Epithelial cell of proximal tubule (primary cell): ENCODE data around the gene PLCB1. TPM values are rescaled to one million over a fixed set of nuclear protein-coding genes. Genes with fewer than 3 reads are reported as not detected.
A peak's percentile ranks its signal among the peaks of the same experiment; 100 is the strongest.

Experiments
- DNase-seq: peaks from one replicate; pipeline ENCODE4 v3.0.0-alpha.2; 2011; ENCODE audit warnings: low read depth
- H3K4me3 ChIP-seq: 2 replicates; pipeline ENCODE4 v1.5.1; 2011; ENCODE audit warnings: low read depth, mild to moderate bottlenecking, low read length
- CTCF ChIP-seq: conservative IDR thresholded peaks from 2 replicates; pipeline ENCODE4 v1.5.1; 2012; ENCODE audit warnings: low read depth, mild to moderate bottlenecking, low read length
- total RNA-seq: library from RNA; depleted of rRNA; stranded (reverse); fragments of >200 nt; gene quantifications from 2 replicates; pipeline ENCODE4 v1.2.3, GENCODE V29; 2015

The PLCB1 gene
- total RNA-seq, 1 donor from 2014 or later: 2.2 TPM

- no peak for DNase-seq
- H3K4me3 ChIP-seq: no peak overlapping the region
- TF ChIP-seq CTCF: no peak
Observed at GRCh38 chr20:8663424-8663823, 531.4 kb downstream of the PLCB1 start.

- peak; percentile 49 for TF ChIP-seq CTCF
- DNase-seq: no peak
- H3K4me3 ChIP-seq: no peak overlapping the region
Observed at GRCh38 chr20:8664778-8665177, 532.7 kb downstream of the PLCB1 start.

- DNase-seq: no peak
- H3K4me3 ChIP-seq: no peak overlapping the region
- no peak for TF ChIP-seq CTCF
Observed at GRCh38 chr20:8667306-8667705, 535.2 kb downstream of the PLCB1 start.

DNA sequence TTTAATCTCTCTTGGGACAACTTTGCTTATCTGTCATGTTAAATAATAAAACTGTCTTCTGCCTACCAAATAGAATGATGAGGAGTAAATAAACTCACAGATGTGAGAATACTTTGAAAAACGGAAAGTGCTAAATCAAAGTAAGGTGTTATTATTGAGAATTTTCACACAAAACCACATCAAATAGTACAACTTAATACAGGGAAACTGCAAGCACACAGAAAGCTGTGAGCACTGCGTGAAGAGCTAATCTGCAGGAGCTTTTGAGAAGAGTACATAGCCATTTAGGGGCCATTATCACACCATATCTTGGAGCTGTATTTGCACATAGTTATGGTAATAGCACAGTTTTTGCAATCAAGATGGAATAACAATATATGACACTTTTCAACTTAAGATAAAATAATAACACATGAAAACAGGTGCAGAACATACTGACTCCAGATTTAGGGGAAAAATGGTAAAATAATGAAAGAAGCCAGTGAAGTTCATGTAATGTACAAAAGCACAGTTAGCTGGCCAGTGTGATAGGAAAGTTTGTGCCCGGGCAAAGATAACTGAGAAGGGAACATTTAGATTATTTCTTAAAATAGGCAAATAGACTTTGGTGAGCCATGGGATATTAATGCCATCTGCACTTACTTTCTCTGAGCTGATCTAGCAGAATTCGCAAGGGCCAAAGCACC is 538.3 kb downstream of the PLCB1 start:
- H3K4me3 ChIP-seq: no peak overlapping the region
- DNase-seq: no peak
- no peak for TF ChIP-seq CTCF

- H3K4me3 ChIP-seq: no peak overlapping the region
- DNase-seq: no peak
- no peak for TF ChIP-seq CTCF
Observed at GRCh38 chr20:8670893-8671215, 538.8 kb downstream of the PLCB1 start.

DNA sequence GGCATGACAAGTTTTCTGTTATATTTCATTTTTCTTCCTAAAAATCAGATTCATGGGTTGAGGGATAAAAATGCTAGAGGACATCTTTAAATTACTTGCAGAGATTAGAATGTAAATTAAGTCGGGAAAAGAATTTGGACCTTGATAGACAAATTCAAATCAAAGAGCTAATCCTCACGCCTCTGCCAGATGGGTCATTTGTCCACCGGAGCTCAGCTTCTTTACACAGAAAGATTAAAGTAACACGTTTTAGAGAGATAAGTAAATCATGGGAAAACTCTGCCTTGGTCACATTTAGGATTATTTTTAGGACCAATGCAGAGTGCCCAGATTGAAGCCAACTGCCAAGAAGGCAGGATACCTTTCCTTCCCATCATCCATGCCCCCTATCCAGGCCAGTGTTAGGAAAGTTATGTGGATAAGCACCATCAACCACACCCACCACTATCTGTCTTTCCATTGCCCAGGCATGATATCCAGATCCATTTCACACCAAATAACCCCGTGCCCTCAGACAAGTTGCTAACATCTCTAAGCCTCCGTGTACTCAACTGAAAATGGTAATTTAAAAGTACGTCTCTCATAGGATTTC is 539.4 kb downstream of the PLCB1 start:
- DNase-seq: no peak
- no peak for TF ChIP-seq CTCF
- H3K4me3 ChIP-seq: no peak overlapping the region

GRCh38 chr20:8673116-8673515 is 541.0 kb downstream of the PLCB1 start:
- no peak for TF ChIP-seq CTCF
- DNase-seq: no peak
- H3K4me3 ChIP-seq: no peak overlapping the region
